GM10266 (cell line): ENCODE results near the gene KCNV2.
"Not testable (repeated sequence)": the region's sequence is repeated elsewhere in the genome, so short reads cannot be mapped to it uniquely, and the experiment has no call there.

Experiments
- DNase-seq: peaks from one replicate; pipeline ENCODE4 v3.0.0; 2012; ENCODE audit errors: extremely low spot score
- CTCF ChIP-seq: IDR thresholded peaks from 2 replicates; pipeline ENCODE4 v1.5.1; 2012; ENCODE audit warnings: mild to moderate bottlenecking, low read depth; ENCODE audit not compliant: control insufficient read depth, insufficient read depth; ENCODE audit errors: missing control alignments

KCNV2 gene

DNA sequence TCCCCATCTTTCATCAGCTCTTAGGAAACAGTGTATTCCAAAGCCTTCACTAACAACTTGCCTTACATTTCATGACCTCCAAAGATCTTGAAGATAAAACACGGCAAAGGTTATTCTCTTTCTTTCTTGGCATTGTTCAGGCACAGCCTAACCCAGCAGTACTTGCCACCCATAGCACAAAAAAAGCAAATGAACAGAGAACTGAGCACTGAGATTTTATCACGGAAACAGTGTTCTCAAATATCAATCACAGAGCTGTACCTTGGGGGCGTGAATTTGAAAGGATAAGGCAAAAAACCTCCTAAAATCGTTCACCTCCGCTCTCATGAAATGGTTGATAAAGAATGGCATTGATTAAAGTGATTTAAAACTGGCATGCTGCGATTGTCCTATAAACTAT is 16.9 kb upstream of the KCNV2 start:
- TF ChIP-seq CTCF, result no peak
- DNase-seq, result no peak

- DNase-seq, result no peak
- no peak for TF ChIP-seq CTCF
Observed at GRCh38 chr9:2700909-2701550, 16.3 kb upstream of the KCNV2 start.

DNA sequence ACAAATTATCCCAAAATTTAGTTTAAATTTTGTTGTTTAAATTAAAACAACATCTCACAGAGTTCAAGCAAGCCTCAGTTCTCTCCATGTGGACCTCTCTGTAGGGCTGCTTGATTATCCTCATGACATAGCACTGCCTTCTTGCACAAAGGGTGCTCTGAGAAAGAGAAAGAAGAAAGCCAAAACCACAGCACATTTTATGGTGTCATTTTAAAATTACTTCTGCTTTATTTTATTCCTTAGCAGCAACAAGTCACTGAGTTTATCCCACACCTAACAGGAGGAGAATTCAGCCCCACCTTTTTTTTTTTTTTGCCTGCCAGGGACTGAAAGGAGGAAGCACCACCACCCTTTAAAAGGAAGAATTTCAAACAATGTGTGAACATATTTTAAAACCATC is 12.8 kb upstream of the KCNV2 start:
- TF ChIP-seq CTCF, result no peak
- DNase-seq, result no peak

GRCh38 chr9:2707256-2707655 is 10.1 kb upstream of the KCNV2 start:
- not testable (repeated sequence) for DNase-seq

GRCh38 chr9:2709645-2710101 is 7.6 kb upstream of the KCNV2 start:
- DNase-seq, result no peak
- TF ChIP-seq CTCF, result no peak

GRCh38 chr9:2711716-2712115 is 5.6 kb upstream of the KCNV2 start:
- TF ChIP-seq CTCF, result no peak
- DNase-seq, result no peak

DNA sequence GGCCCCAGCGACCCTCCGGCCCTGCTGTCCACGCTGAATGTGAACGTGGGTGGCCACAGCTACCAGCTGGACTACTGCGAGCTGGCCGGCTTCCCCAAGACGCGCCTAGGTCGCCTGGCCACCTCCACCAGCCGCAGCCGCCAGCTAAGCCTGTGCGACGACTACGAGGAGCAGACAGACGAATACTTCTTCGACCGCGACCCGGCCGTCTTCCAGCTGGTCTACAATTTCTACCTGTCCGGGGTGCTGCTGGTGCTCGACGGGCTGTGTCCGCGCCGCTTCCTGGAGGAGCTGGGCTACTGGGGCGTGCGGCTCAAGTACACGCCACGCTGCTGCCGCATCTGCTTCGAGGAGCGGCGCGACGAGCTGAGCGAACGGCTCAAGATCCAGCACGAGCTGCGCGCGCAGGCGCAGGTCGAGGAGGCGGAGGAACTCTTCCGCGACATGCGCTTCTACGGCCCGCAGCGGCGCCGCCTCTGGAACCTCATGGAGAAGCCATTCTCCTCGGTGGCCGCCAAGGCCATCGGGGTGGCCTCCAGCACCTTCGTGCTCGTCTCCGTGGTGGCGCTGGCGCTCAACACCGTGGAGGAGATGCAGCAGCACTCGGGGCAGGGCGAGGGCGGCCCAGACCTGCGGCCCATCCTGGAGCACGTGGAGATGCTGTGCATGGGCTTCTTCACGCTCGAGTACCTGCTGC is 839 bp downstream of the KCNV2 start:
- DNase-seq, result no peak
- no peak for TF ChIP-seq CTCF
